WTC11 (cell line): Measurements from ENCODE around the gene DNAJC24. TPM values are rescaled to one million over a fixed set of nuclear protein-coding genes. Genes with fewer than 3 reads are reported as not detected.

Source experiments
- ATAC-seq: fragments of 200-7000 bp; cut with Tn5 transposase; 2 replicates; pipeline ENCODE4 v1.10.0; 2021; ENCODE audit warnings: mild to moderate bottlenecking, moderate library complexity
- CTCF ChIA-PET: fragments of 300-600 bp; sonication (Branson Sonifier 250); formaldehyde crosslinking; loops from one replicate; lab custom pipeline; 2021; ENCODE audit warnings: antibody characterized with exemption; lab: Charles Lee
- POLR2A ChIA-PET: fragments of 350-600 bp; sonication (Branson Sonifier 250); formaldehyde crosslinking; loops from one replicate; lab custom pipeline; 2021; ENCODE audit warnings: antibody characterized with exemption; lab: Charles Lee
- DNase-seq: peaks from one replicate; pipeline ENCODE4 v3.0.0; 2021; ENCODE audit warnings: low spot score
- H3K27ac Mint-ChIP-seq: 2 replicates; pipeline ENCODE4 v1.8.0; 2021; ENCODE audit warnings: mixed read lengths
- H3K27me3 Mint-ChIP-seq: 2 replicates; pipeline ENCODE4 v1.8.0; 2021; ENCODE audit warnings: low read depth, mild to moderate bottlenecking, moderate library complexity, mixed read lengths
- H3K36me3 Mint-ChIP-seq: 2 replicates; pipeline ENCODE4 v1.8.0; 2021; ENCODE audit warnings: mixed read lengths
- H3K4me1 Mint-ChIP-seq: 2 replicates; pipeline ENCODE4 v1.8.0; 2022; ENCODE audit warnings: mixed read lengths
- H3K4me3 Mint-ChIP-seq: 2 replicates; pipeline ENCODE4 v1.8.0; 2021; ENCODE audit warnings: mild to moderate bottlenecking, moderate library complexity, mixed read lengths
- H3K9me3 Mint-ChIP-seq: 2 replicates; pipeline ENCODE4 v1.8.0; 2021; ENCODE audit warnings: mixed read lengths
- ATF1 ChIP-seq: sonication (generic); formaldehyde crosslinking; IDR thresholded peaks from 2 replicates; pipeline ENCODE4 v1.8.1; 2023; ENCODE audit warnings: mild to moderate bottlenecking, moderate library complexity, missing genetic modification reagents
- ELF4 ChIP-seq: sonication (generic); formaldehyde crosslinking; IDR thresholded peaks from 2 replicates; pipeline ENCODE4 v1.8.1; 2022; ENCODE audit warnings: low read depth, mild to moderate bottlenecking, moderate library complexity, missing genetic modification reagents
- ETV6 ChIP-seq: sonication (generic); formaldehyde crosslinking; IDR thresholded peaks from 2 replicates; pipeline ENCODE4 v1.8.1; 2022; ENCODE audit warnings: mild to moderate bottlenecking, missing genetic modification reagents
- FOXJ3 ChIP-seq: sonication (generic); formaldehyde crosslinking; IDR thresholded peaks from 2 replicates; pipeline ENCODE4 v1.9.0; 2021; ENCODE audit warnings: missing genetic modification reagents, mild to moderate bottlenecking, borderline replicate concordance
- GABPB1 ChIP-seq: sonication (generic); formaldehyde crosslinking; IDR thresholded peaks from 2 replicates; pipeline ENCODE4 v1.8.1; 2023; ENCODE audit warnings: mild to moderate bottlenecking, missing genetic modification reagents
- HMGA2 ChIP-seq: fragments of 250-450 bp; sonication (Bioruptor Pico); IDR thresholded peaks from 2 replicates; pipeline ENCODE4 v1.4.0; 2021; ENCODE audit warnings: mild to moderate bottlenecking, moderate library complexity
- MYBL2 ChIP-seq: sonication (generic); formaldehyde crosslinking; IDR thresholded peaks from 2 replicates; pipeline ENCODE4 v1.8.1; 2023; ENCODE audit warnings: mild to moderate bottlenecking, moderate library complexity, missing genetic modification reagents
- NR1H2 ChIP-seq: sonication (generic); formaldehyde crosslinking; IDR thresholded peaks from 2 replicates; pipeline ENCODE4 v1.9.0; 2021; ENCODE audit warnings: mild to moderate bottlenecking, moderate library complexity, missing genetic modification reagents
- SMAD3 ChIP-seq: sonication (generic); formaldehyde crosslinking; IDR thresholded peaks from 2 replicates; pipeline ENCODE4 v1.8.0; 2022; ENCODE audit warnings: missing genetic modification reagents, mild to moderate bottlenecking, borderline replicate concordance
- ZNF121 ChIP-seq: sonication (generic); formaldehyde crosslinking; IDR thresholded peaks from 2 replicates; pipeline ENCODE4 v1.8.0; 2023; ENCODE audit warnings: missing genetic modification reagents
- ZNF219 ChIP-seq: sonication (generic); formaldehyde crosslinking; IDR thresholded peaks from 2 replicates; pipeline ENCODE4 v1.8.0; 2023; ENCODE audit warnings: missing genetic modification reagents, mild to moderate bottlenecking, borderline replicate concordance
- ZNF281 ChIP-seq: sonication (generic); formaldehyde crosslinking; IDR thresholded peaks from 2 replicates; pipeline ENCODE4 v1.8.0; 2023; ENCODE audit warnings: mild to moderate bottlenecking, missing genetic modification reagents
- ZNF423 ChIP-seq: fragments of 250-450 bp; sonication (Bioruptor Pico); IDR thresholded peaks from 2 replicates; pipeline ENCODE4 v2.1.2; 2022; ENCODE audit warnings: mild to moderate bottlenecking, moderate library complexity
- total RNA-seq: library from RNA; stranded (reverse); gene quantifications from 3 replicates; pipeline ENCODE4 v1.2.3, GENCODE V29; 2021
- TF ChIP-seq, protein P1 (sequence below): sonication (generic); formaldehyde crosslinking; IDR thresholded peaks from 2 replicates; pipeline ENCODE4 v1.8.0; 2022; ENCODE audit warnings: mild to moderate bottlenecking, missing genetic modification reagents
- TF ChIP-seq, protein P2 (sequence below): fragments of 250-450 bp; sonication (Bioruptor Pico); IDR thresholded peaks from 2 replicates; pipeline ENCODE4 v2.1.2; 2022; ENCODE audit warnings: mild to moderate bottlenecking, moderate library complexity
- TF ChIP-seq, protein P3 (sequence below): sonication (generic); formaldehyde crosslinking; IDR thresholded peaks from 2 replicates; pipeline ENCODE4 v1.8.1; 2023; ENCODE audit warnings: mild to moderate bottlenecking, missing genetic modification reagents
- TF ChIP-seq, protein P4 (sequence below): sonication (generic); formaldehyde crosslinking; IDR thresholded peaks from 2 replicates; pipeline ENCODE4 v1.8.0; 2022; ENCODE audit warnings: mild to moderate bottlenecking, missing genetic modification reagents

The DNAJC24 gene
- total RNA-seq, 1 experiment from 2014 or later = 15.4 TPM

- peaks cover 18% of the 10 kb centered on the region for H3K36me3 Mint-ChIP-seq
Observed at GRCh38 chr11:31408201-31408600, 38.5 kb downstream of the DNAJC24 start.

DNA sequence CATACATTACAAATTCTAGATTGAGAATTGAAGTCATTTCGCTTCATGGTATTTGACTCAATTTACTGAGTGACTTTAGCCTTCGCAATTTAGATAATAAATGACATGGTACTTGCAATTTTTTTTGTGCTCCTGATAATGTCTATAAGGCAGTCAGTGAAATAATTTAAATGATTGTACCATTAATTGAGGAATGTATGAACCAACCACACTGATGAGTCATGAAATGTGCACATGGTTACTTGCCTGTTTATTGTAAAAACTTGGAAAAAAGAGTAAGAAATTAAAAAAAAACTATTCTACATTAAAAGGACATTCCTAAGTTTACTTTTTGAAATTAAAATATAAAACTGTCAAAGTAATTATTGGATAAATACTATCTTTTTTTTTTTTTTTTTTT is 43.3 kb downstream of the DNAJC24 start:
- Mint-ChIP-seq H3K4me3 (no peak overlapping the region), H3K4me1 (peaks cover 29% of the 10 kb centered on the region), H3K27me3 (no peaks in the 10 kb centered on the region), H3K9me3 (peaks cover 16% of the 10 kb centered on the region), H3K36me3 (peaks cover 18% of the 10 kb centered on the region), H3K27ac (no peak overlapping the region)
- DNase-seq (no peak), ATAC-seq (no peak)
- ChIA-PET POLR2A (no interaction called here), CTCF (no interaction called here)
- TF ChIP-seq GABPB1 (CRISPR knock-in tag) (no peak), FOXJ3 (no peak), HMGA2 (no peak), ELF4 (CRISPR knock-in tag) (no peak), ATF1 (no peak), NR1H2 (CRISPR knock-in tag) (no peak), ZNF121 (CRISPR knock-in tag) (no peak)
- TF ChIP-seq, all 79 proteins: peak for 0

More at GRCh38 chr11:31408201-31408600, 38.5 kb downstream of the DNAJC24 start:
- POLR2A ChIA-PET = no interaction called here
- Mint-ChIP-seq H3K4me1 (peaks cover 4% of the 10 kb centered on the region), H3K27ac (no peak overlapping the region), H3K27me3 (no peaks in the 10 kb centered on the region), H3K4me3 (no peak overlapping the region), H3K9me3 (peaks cover 16% of the 10 kb centered on the region)
- DNase-seq (no peak), ATAC-seq (no peak)
- CTCF ChIA-PET = no interaction called here
- no peak for TF ChIP-seq ZNF423
- TF ChIP-seq, protein P1, sequence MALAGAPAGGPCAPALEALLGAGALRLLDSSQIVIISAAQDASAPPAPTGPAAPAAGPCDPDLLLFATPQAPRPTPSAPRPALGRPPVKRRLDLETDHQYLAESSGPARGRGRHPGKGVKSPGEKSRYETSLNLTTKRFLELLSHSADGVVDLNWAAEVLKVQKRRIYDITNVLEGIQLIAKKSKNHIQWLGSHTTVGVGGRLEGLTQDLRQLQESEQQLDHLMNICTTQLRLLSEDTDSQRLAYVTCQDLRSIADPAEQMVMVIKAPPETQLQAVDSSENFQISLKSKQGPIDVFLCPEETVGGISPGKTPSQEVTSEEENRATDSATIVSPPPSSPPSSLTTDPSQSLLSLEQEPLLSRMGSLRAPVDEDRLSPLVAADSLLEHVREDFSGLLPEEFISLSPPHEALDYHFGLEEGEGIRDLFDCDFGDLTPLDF (CRISPR knock-in tag) = no peak
- TF ChIP-seq, protein P2, sequence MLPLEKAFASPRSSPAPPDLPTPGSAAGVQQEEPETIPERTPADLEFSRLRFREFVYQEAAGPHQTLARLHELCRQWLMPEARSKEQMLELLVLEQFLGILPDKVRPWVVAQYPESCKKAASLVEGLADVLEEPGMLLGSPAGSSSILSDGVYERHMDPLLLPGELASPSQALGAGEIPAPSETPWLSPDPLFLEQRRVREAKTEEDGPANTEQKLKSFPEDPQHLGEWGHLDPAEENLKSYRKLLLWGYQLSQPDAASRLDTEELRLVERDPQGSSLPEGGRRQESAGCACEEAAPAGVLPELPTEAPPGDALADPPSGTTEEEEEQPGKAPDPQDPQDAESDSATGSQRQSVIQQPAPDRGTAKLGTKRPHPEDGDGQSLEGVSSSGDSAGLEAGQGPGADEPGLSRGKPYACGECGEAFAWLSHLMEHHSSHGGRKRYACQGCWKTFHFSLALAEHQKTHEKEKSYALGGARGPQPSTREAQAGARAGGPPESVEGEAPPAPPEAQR = no peak
- TF ChIP-seq ZNF281 (CRISPR knock-in tag) = no peak
- TF ChIP-seq NR1H2 (CRISPR knock-in tag) = no peak
- no peak for TF ChIP-seq SMAD3 (CRISPR knock-in tag)
- TF ChIP-seq, protein P3, sequence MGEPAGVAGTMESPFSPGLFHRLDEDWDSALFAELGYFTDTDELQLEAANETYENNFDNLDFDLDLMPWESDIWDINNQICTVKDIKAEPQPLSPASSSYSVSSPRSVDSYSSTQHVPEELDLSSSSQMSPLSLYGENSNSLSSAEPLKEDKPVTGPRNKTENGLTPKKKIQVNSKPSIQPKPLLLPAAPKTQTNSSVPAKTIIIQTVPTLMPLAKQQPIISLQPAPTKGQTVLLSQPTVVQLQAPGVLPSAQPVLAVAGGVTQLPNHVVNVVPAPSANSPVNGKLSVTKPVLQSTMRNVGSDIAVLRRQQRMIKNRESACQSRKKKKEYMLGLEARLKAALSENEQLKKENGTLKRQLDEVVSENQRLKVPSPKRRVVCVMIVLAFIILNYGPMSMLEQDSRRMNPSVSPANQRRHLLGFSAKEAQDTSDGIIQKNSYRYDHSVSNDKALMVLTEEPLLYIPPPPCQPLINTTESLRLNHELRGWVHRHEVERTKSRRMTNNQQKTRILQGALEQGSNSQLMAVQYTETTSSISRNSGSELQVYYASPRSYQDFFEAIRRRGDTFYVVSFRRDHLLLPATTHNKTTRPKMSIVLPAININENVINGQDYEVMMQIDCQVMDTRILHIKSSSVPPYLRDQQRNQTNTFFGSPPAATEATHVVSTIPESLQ (CRISPR knock-in tag) = no peak
- TF ChIP-seq ZNF219 (CRISPR knock-in tag) = no peak
- no peak for TF ChIP-seq MYBL2 (CRISPR knock-in tag)
- TF ChIP-seq, protein P4, sequence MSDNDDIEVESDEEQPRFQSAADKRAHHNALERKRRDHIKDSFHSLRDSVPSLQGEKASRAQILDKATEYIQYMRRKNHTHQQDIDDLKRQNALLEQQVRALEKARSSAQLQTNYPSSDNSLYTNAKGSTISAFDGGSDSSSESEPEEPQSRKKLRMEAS (CRISPR knock-in tag) = no peak
- TF ChIP-seq ETV6 (CRISPR knock-in tag) = no peak
